Activated T-helper 1 cell treated with Interleukin-2 at 50 U/mL for 16 hours (primary cell): ENCODE measurements around the gene LRMDA.

ENCODE experiments used
- DNase-seq: peaks from one replicate; pipeline ENCODE4 v3.0.0-alpha.2; 2020; ENCODE audit warnings: low read depth

LRMDA gene

GRCh38 chr10:76172020-76172419 is 740.6 kb downstream of the LRMDA start:
- no peak for DNase-seq

- DNase-seq: no peak
Observed at GRCh38 chr10:76175533-76176165, 744.2 kb downstream of the LRMDA start.

- DNase-seq: no peak
Observed at GRCh38 chr10:76176166-76176550, 744.7 kb downstream of the LRMDA start.

GRCh38 chr10:76177936-76178335 is 746.5 kb downstream of the LRMDA start:
- no peak for DNase-seq

- no peak for DNase-seq
Observed at GRCh38 chr10:76178532-76179292, 747.3 kb downstream of the LRMDA start.

GRCh38 chr10:76179806-76180205 is 748.4 kb downstream of the LRMDA start:
- no peak for DNase-seq

- DNase-seq: no peak
Observed at GRCh38 chr10:76184647-76185046, 753.2 kb downstream of the LRMDA start.

- no peak for DNase-seq
Observed at GRCh38 chr10:76185471-76186301, 754.3 kb downstream of the LRMDA start.

GRCh38 chr10:76188216-76188615 is 756.8 kb downstream of the LRMDA start:
- no peak for DNase-seq

GRCh38 chr10:76190634-76191270 is 759.3 kb downstream of the LRMDA start:
- DNase-seq: no peak

- no peak for DNase-seq
Observed at GRCh38 chr10:76191336-76191735, 759.9 kb downstream of the LRMDA start.

GRCh38 chr10:76192151-76192550 is 760.7 kb downstream of the LRMDA start:
- no peak for DNase-seq

- no peak for DNase-seq
Observed at GRCh38 chr10:76192694-76193320, 761.4 kb downstream of the LRMDA start.

GRCh38 chr10:76195654-76196390 is 764.4 kb downstream of the LRMDA start:
- no peak for DNase-seq

GRCh38 chr10:76197293-76197692 is 765.9 kb downstream of the LRMDA start:
- no peak for DNase-seq

- DNase-seq: no peak
Observed at GRCh38 chr10:76198287-76199035, 767.0 kb downstream of the LRMDA start.

GRCh38 chr10:76201962-76202361 is 770.5 kb downstream of the LRMDA start:
- no peak for DNase-seq

- no peak for DNase-seq
Observed at GRCh38 chr10:76202777-76203176, 771.4 kb downstream of the LRMDA start.

GRCh38 chr10:76205361-76205760 is 773.9 kb downstream of the LRMDA start:
- no peak for DNase-seq

GRCh38 chr10:76206797-76207352 is 775.5 kb downstream of the LRMDA start:
- DNase-seq: no peak
